Astrocyte of the cerebellum (primary cell): Measurements from ENCODE around the gene PRELID1.
A peak's percentile ranks its signal among the peaks of the same experiment; 100 is the strongest.
"Not testable (repeated sequence)": the region's sequence is repeated elsewhere in the genome, so short reads cannot be mapped to it uniquely, and the experiment has no call there.

Source experiments
- DNase-seq: peaks from one replicate; pipeline ENCODE4 v3.0.0-alpha.2; 2011; ENCODE audit warnings: low read depth
- H3K4me3 ChIP-seq: 2 replicates; pipeline ENCODE4 v1.5.1; 2011; ENCODE audit warnings: mild to moderate bottlenecking, low read depth, low read length, moderate library complexity
- CTCF ChIP-seq: IDR thresholded peaks from 2 replicates; pipeline ENCODE4 v1.5.1; 2012; ENCODE audit warnings: low read length, low read depth, moderate library complexity, mild to moderate bottlenecking; ENCODE audit errors: missing control alignments
- in situ Hi-C: cut with HindIII; loops from 2 replicates; pipeline ENCODE4 v1.10.0; 2017; ENCODE audit warnings: low sequenced_read_pairs

Gene PRELID1

GRCh38 chr5:177303925-177304391 is 359 bp downstream of the PRELID1 start:
- no peak for DNase-seq
- TF ChIP-seq CTCF: no peak
- H3K4me3 ChIP-seq: peak overlapping the region; percentile 64
- in situ Hi-C loops: no loop called here

GRCh38 chr5:177304392-177305119 is 957 bp downstream of the PRELID1 start:
- no peak for TF ChIP-seq CTCF
- in situ Hi-C loops: no loop called here
- no peak for DNase-seq
- peak overlapping the region; percentile 64 for H3K4me3 ChIP-seq

GRCh38 chr5:177306103-177306640 is 2.6 kb downstream of the PRELID1 start:
- H3K4me3 ChIP-seq, in situ Hi-C loops, DNase-seq: not testable (repeated sequence)

GRCh38 chr5:177306674-177307543 is 3.3 kb downstream of the PRELID1 start:
- no peak for TF ChIP-seq CTCF
- H3K4me3 ChIP-seq: no peak overlapping the region
- no peak for DNase-seq
- in situ Hi-C loops: no loop called here

GRCh38 chr5:177307544-177308363 is 4.2 kb downstream of the PRELID1 start:
- H3K4me3 ChIP-seq: no peak overlapping the region
- no peak for TF ChIP-seq CTCF
- DNase-seq: no peak
- in situ Hi-C loops: no loop called here

GRCh38 chr5:177308740-177309139 is 5.1 kb downstream of the PRELID1 start:
- DNase-seq: no peak
- in situ Hi-C loops: no loop called here
- TF ChIP-seq CTCF: no peak
- no peak overlapping the region for H3K4me3 ChIP-seq
